PC-3 (cell line): ENCODE results near the gene FTL. TPM values are rescaled to one million over a fixed set of nuclear protein-coding genes. Genes with fewer than 3 reads are reported as not detected.

ENCODE experiments used
- ATAC-seq: fragments of 200-7000 bp; cut with Tn5 transposase; 2 replicates; pipeline ENCODE4 v1.9.1; 2020; ENCODE audit warnings: mild to moderate bottlenecking, moderate library complexity
- BruUV-seq: library from RNA; stranded (reverse); fragments of 400-500 nt; replicated peaks from 2 replicates; lab custom pipeline; 2021; lab: Mats Ljungman, UMichigan
- CTCF ChIA-PET: fragments of 300-600 bp; sonication (Branson Sonifier 250); formaldehyde crosslinking; loops from one replicate; lab custom pipeline; 2022; ENCODE audit warnings: antibody characterized with exemption; lab: Charles Lee
- POLR2A ChIA-PET: fragments of 300-600 bp; sonication (Branson Sonifier 250); formaldehyde crosslinking; loops from one replicate; lab custom pipeline; 2022; ENCODE audit warnings: antibody characterized with exemption; ENCODE audit not compliant: unreplicated experiment; lab: Charles Lee
- DNase-seq: peaks from one replicate; pipeline ENCODE4 v3.0.0-alpha.2; 2015
- H2AFZ ChIP-seq: fragments of 300-600 bp; sonication (generic); 2 replicates; pipeline ENCODE4 v1.6.0; 2016; ENCODE audit warnings: antibody characterized with exemption, low read length
- H3F3A ChIP-seq: fragments of 300-600 bp; sonication (generic); one replicate; pipeline ENCODE4 v1.6.0; 2017; ENCODE audit warnings: antibody characterized with exemption, low read length, control low read depth, mild to moderate bottlenecking; ENCODE audit not compliant: unreplicated experiment
- H3K27ac ChIP-seq: fragments of 300-600 bp; sonication (generic); 2 replicates; pipeline ENCODE4 v1.5.1; 2016; ENCODE audit warnings: mild to moderate bottlenecking, low read length
- H3K27me3 ChIP-seq: fragments of 300-600 bp; sonication (generic); 2 replicates; pipeline ENCODE4 v1.6.1; 2016; ENCODE audit warnings: low read length, mixed read lengths
- H3K36me3 ChIP-seq: fragments of 300-600 bp; sonication (generic); 2 replicates; pipeline ENCODE4 v1.6.1; 2016; ENCODE audit warnings: low read depth, mixed run types, low read length, mixed read lengths
- H3K4me1 ChIP-seq: fragments of 300-600 bp; sonication (generic); 2 replicates; pipeline ENCODE4 v1.5.1; 2016; ENCODE audit warnings: low read length; ENCODE audit not compliant: insufficient read depth
- H3K4me2 ChIP-seq: fragments of 300-600 bp; sonication (generic); 2 replicates; pipeline ENCODE4 v1.6.0; 2016; ENCODE audit warnings: low read length
- H3K4me3 ChIP-seq: fragments of 300-600 bp; sonication (generic); 2 replicates; pipeline ENCODE4 v1.5.1; 2016; ENCODE audit warnings: mild to moderate bottlenecking, low read length, mixed read lengths
- H3K79me2 ChIP-seq: fragments of 300-600 bp; sonication (generic); 2 replicates; pipeline ENCODE4 v1.6.1; 2017; ENCODE audit warnings: low read length, mixed read lengths
- H3K9ac ChIP-seq: fragments of 300-600 bp; sonication (generic); 2 replicates; pipeline ENCODE4 v1.6.0; 2016; ENCODE audit warnings: mild to moderate bottlenecking, low read length
- H3K9me2 ChIP-seq: fragments of 300-600 bp; sonication (generic); replicated peaks from 2 replicates; pipeline ENCODE4 v1.6.1; 2016; ENCODE audit warnings: mixed run types, low read length, mixed read lengths
- H3K9me3 ChIP-seq: fragments of 300-600 bp; sonication (generic); 2 replicates; pipeline ENCODE4 v1.6.1; 2016; ENCODE audit warnings: low read length, mixed read lengths
- H4K20me1 ChIP-seq: fragments of 300-600 bp; sonication (generic); 2 replicates; pipeline ENCODE4 v1.6.1; 2016; ENCODE audit warnings: low read length, mixed read lengths
- EZH2 ChIP-seq: fragments of 300-600 bp; sonication (generic); IDR thresholded peaks from one replicate; pipeline ENCODE4 v1.6.1; 2017; ENCODE audit warnings: antibody characterized with exemption, mild to moderate bottlenecking, low read length; ENCODE audit not compliant: unreplicated experiment
- EZH2phosphoT487 ChIP-seq: fragments of 300-600 bp; sonication (generic); IDR thresholded peaks from 2 replicates; pipeline ENCODE4 v1.6.1; 2018; ENCODE audit warnings: mild to moderate bottlenecking, antibody characterized with exemption, low read length, borderline replicate concordance
- intact Hi-C: fragments of 100-400 bp; cut with micrococcal nuclease; formaldehyde crosslinking; loops from 2 replicates; pipeline ENCODE4 v1.9.0; 2023
- total RNA-seq: library from RNA; depleted of rRNA; stranded (reverse); fragments of >200 nt; gene quantifications from 2 replicates; pipeline ENCODE4 v1.2.3, GENCODE V29; 2014
- TF ChIP-seq, protein P1 (sequence below): fragments of 300-600 bp; sonication (generic); conservative IDR thresholded peaks from 2 replicates; pipeline ENCODE4 v1.5.1; 2017; ENCODE audit warnings: antibody characterized with exemption, low read depth, mild to moderate bottlenecking, low read length

FTL gene
- total RNA-seq, 1 experiment from 2014 or later, result 1,109 TPM

DNA sequence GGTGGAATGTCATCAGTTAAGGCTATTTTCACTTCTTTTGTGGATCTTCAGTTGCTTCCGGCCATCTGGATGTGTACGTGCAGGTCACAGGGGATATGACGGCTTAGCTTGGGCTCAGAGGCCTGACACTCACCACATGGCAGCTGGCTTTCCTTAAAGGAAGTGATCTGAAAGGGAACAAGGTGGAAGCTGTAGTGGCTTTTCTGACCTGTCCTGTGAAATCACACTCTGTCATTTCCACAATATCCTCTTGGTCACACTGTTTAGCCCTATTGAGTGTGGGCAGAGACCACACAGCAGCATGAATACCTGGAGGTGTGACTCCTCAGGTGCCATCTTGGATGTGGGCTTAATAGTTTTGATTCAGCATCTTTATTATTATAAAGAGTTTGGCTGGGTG lies 14.9 kb upstream of the FTL start:
- H3K27ac ChIP-seq, result no peak overlapping the region
- no peak overlapping the region for H2AFZ ChIP-seq
- H3K9me2 ChIP-seq, result no peaks in the 10 kb centered on the region
- no peaks in the 10 kb centered on the region for H3K27me3 ChIP-seq
- H3K79me2 ChIP-seq, result peaks cover 4% of the 10 kb centered on the region
- BruUV-seq, result no TSS peak
- H3K4me3 ChIP-seq, result no peak overlapping the region
- CTCF ChIA-PET, result no interaction called here
- no peak for ATAC-seq
- no peak overlapping the region for H3K4me2 ChIP-seq
- H3K9me3 ChIP-seq, result no peaks in the 10 kb centered on the region
- TF ChIP-seq, protein P1, sequence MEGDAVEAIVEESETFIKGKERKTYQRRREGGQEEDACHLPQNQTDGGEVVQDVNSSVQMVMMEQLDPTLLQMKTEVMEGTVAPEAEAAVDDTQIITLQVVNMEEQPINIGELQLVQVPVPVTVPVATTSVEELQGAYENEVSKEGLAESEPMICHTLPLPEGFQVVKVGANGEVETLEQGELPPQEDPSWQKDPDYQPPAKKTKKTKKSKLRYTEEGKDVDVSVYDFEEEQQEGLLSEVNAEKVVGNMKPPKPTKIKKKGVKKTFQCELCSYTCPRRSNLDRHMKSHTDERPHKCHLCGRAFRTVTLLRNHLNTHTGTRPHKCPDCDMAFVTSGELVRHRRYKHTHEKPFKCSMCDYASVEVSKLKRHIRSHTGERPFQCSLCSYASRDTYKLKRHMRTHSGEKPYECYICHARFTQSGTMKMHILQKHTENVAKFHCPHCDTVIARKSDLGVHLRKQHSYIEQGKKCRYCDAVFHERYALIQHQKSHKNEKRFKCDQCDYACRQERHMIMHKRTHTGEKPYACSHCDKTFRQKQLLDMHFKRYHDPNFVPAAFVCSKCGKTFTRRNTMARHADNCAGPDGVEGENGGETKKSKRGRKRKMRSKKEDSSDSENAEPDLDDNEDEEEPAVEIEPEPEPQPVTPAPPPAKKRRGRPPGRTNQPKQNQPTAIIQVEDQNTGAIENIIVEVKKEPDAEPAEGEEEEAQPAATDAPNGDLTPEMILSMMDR, result no peak
- TF ChIP-seq EZH2phosphoT487 (no peak), EZH2 (no peak)
- no peaks in the 10 kb centered on the region for H3F3A ChIP-seq
- H3K4me1 ChIP-seq, result no peaks in the 10 kb centered on the region
- no peaks in the 10 kb centered on the region for H4K20me1 ChIP-seq
- intact Hi-C loops, result no loop called here
- no peak for DNase-seq
- POLR2A ChIA-PET, result interaction anchor here (0.7 kb wide), 1 partner anchor 43 kb away, joined by 3 read pairs; the partner anchor contains the start of gene RUVBL2
- no peak overlapping the region for H3K9ac ChIP-seq
- H3K36me3 ChIP-seq, result no peaks in the 10 kb centered on the region

DNA sequence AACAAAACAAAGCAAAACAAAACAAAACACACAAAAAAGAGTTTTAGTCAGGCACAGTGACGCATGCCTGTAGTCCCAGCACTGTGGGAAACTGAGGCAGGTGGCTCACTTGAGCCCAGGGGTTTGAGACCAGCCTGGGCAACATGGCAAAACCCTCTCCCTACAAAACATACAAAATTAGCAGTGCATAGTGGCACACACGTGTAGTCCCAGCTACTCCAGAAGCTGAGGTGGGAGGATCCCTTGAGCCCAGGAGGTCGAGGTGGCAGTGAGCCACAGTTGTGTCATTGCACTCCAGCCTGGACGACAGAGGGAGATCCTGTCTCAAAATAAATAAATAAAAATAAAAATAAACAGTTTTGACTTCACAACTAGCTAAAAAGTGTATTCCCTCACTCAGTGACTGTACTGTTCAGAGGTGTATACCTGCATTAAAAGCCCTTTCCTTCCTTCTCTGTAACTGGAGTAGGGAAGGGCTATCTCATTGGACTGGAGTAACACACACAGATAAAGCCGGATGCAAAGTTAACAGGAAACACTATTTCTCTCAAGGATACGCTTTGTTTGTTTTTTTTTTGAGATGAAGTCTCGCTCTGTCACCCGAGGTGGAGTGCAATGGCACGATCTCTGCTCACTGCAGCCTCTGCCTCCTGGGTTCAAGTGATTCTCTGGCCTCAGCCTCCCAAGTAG lies 14.1 kb upstream of the FTL start:
- no peak overlapping the region for H3K9ac ChIP-seq
- ATAC-seq (0 out of 2 replicates have a peak, but pooled peaks have one; percentile 24), DNase-seq (peak; percentile 14)
- H2AFZ ChIP-seq, result no peak overlapping the region
- H3K4me1 ChIP-seq, result peaks cover 4% of the 10 kb centered on the region; the same call in 1 of the 2 replicates
- no peaks in the 10 kb centered on the region for H3K27me3 ChIP-seq
- BruUV-seq, result no TSS peak
- H3K36me3 ChIP-seq, result no peaks in the 10 kb centered on the region
- H3F3A ChIP-seq, result no peaks in the 10 kb centered on the region
- H3K27ac ChIP-seq, result no peak overlapping the region
- H3K4me2 ChIP-seq, result no peak overlapping the region
- H3K4me3 ChIP-seq, result no peak overlapping the region
- POLR2A ChIA-PET, result interaction anchor here (0.7 kb wide), 1 partner anchor 42 kb away, joined by 3 read pairs; the partner anchor contains the start of gene RUVBL2
- intact Hi-C loops, result no loop called here
- H3K9me3 ChIP-seq, result no peaks in the 10 kb centered on the region
- peaks cover 11% of the 10 kb centered on the region for H3K79me2 ChIP-seq
- no peaks in the 10 kb centered on the region for H4K20me1 ChIP-seq
- CTCF ChIA-PET, result no interaction called here
- no peaks in the 10 kb centered on the region for H3K9me2 ChIP-seq
- TF ChIP-seq EZH2, result no peak
- TF ChIP-seq EZH2phosphoT487, result no peak
- TF ChIP-seq, protein P1, result no peak

DNA sequence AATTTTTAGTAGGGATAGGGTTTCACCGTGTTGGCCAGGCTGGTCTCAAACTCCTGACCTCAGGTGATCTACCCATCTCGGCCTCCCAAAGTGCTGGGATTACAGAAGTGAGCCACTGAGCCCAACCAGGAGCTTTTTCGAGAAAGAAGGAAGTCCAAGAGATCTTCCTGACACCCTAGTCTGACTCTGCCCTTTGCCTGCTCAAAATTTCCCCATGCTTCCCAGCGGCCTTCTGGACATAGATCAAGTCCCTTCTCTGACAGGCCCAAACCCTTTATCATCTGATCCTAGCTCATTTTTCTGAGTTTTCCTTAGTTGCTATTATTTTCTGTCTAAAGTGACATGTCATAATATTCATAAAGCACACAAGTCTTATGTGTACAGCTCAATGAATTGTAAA lies 12.0 kb upstream of the FTL start:
- BruUV-seq, result no TSS peak
- Histone ChIP-seq H3K9ac (no peak overlapping the region), H3K9me2 (no peaks in the 10 kb centered on the region), H3F3A (no peaks in the 10 kb centered on the region), H3K27ac (no peak overlapping the region), H3K79me2 (peaks cover 15% of the 10 kb centered on the region), H3K4me3 (no peak overlapping the region), H3K4me2 (no peak overlapping the region), H3K36me3 (no peaks in the 10 kb centered on the region), H2AFZ (no peak overlapping the region), H4K20me1 (no peaks in the 10 kb centered on the region), H3K27me3 (no peaks in the 10 kb centered on the region), H3K4me1 (peaks cover 4% of the 10 kb centered on the region; the same call in 1 of the 2 replicates), H3K9me3 (no peaks in the 10 kb centered on the region)
- ChIA-PET POLR2A (no interaction called here), CTCF (no interaction called here)
- DNase-seq (no peak), ATAC-seq (no peak)
- TF ChIP-seq EZH2 (no peak), EZH2phosphoT487 (no peak)
- TF ChIP-seq, protein P1, result no peak
- intact Hi-C loops, result no loop called here
